Bronchial epithelial cell (primary cell): ENCODE measurements around the gene SMO. TPM values are rescaled to one million over a fixed set of nuclear protein-coding genes. Genes with fewer than 3 reads are reported as not detected.

ENCODE experiments used
- DNase-seq: peaks from one replicate; pipeline ENCODE4 v3.0.0-alpha.2; 2010; ENCODE audit warnings: low read depth
- FAIRE-seq: peaks from 2 replicates; lab custom pipeline; 2011; peaks lifted over from hg19 to GRCh38; lab: Jason Lieb, UNC
- H3K27me3 ChIP-seq: 2 replicates; pipeline ENCODE4 v1.5.1; 2011; ENCODE audit warnings: low read length; ENCODE audit not compliant: control insufficient read depth, insufficient read depth
- H3K36me3 ChIP-seq: 2 replicates; pipeline ENCODE4 v1.5.1; 2011; ENCODE audit warnings: low read length; ENCODE audit not compliant: control insufficient read depth, insufficient read depth
- H3K4me3 ChIP-seq: 2 replicates; pipeline ENCODE4 v1.5.1; 2011; ENCODE audit warnings: mild to moderate bottlenecking, low read depth, low read length, control low read depth
- CTCF ChIP-seq: IDR thresholded peaks from 2 replicates; pipeline ENCODE4 v1.5.1; 2011; ENCODE audit warnings: mild to moderate bottlenecking, moderate library complexity, low read length, control low read depth, inconsistent platforms; ENCODE audit not compliant: insufficient read depth, severe bottlenecking
- total RNA-seq: library from RNA; depleted of rRNA; stranded (reverse); fragments of >200 nt; gene quantifications from 2 replicates; pipeline ENCODE4 v1.2.1, GENCODE V29; 2014

Gene SMO
- total RNA-seq, 1 donor from 2014 or later, result 2.4 TPM

GRCh38 chr7:129189661-129190310, 1.4 kb downstream of the SMO start:
- no peak for FAIRE-seq
- no peak for TF ChIP-seq CTCF
- Histone ChIP-seq H3K4me3 (peak overlapping the region; percentile 50), H3K27me3 (no peaks in the 10 kb centered on the region), H3K36me3 (no peaks in the 10 kb centered on the region)
- DNase-seq, result no peak

DNA sequence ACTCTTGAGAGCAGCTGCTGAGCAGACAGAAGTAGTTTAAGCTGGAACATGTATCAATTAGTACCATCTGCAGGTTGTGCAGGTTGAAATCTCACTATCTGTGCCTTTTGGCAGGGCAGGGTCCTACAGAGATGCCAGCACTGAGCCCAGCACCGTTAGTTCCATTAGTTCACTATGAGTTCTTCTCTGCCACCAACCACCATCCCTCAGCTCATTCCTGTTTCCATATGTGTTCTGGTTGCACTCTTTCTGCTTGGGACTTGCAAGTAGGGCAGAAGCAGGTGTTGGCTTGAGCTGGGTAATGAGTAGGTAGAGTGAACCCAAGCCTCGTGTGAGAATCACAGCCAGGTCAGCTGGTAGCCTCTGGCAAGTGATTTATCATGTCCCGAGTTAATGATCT, 2.8 kb downstream of the SMO start:
- FAIRE-seq, result no peak
- no peaks in the 10 kb centered on the region for H3K27me3 ChIP-seq
- no peak overlapping the region for H3K4me3 ChIP-seq
- no peak for TF ChIP-seq CTCF
- no peak for DNase-seq
- H3K36me3 ChIP-seq, result no peaks in the 10 kb centered on the region

DNA sequence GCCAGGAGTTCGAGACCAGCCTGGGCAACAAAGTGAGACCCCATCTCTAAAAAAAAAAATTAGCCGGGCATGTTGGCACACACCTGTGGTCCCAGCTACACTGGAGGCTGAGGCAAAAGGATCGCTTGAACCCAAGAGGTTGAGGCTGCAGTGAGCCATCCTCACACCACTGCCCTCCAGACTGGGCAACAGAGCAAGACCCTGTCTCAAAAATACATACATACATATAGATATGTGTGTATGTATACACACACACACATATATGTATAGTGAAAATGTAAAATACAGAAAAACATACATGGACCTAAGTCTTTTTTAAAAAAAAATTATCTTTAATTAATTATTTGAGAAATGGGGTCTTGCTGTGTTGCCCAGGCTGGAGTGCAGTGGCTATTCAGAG, 5.5 kb downstream of the SMO start:
- no peak for DNase-seq
- no peaks in the 10 kb centered on the region for H3K27me3 ChIP-seq
- no peaks in the 10 kb centered on the region for H3K36me3 ChIP-seq
- FAIRE-seq, result no peak
- no peak for TF ChIP-seq CTCF
- no peak overlapping the region for H3K4me3 ChIP-seq

DNA sequence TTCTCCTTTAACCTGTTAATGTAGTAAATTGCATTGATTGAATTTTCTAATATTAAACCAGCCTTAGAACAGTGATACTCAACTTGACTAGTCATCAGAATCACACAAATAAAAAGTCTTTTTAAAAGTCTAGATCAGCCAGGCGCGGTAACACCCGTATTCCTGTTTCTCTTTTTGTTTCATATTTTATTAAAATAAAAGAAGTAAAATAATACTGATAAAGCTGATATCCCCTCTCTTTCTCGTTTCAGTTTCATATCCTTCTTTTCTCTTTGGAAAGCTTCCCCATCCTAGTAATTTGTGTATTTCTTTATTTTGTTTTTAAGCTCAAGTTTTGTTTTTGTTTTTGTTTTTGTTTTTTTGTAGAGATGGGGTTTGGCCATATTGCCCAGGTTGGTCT, 9.3 kb downstream of the SMO start:
- Histone ChIP-seq H3K27me3 (no peaks in the 10 kb centered on the region), H3K4me3 (no peak overlapping the region), H3K36me3 (no peaks in the 10 kb centered on the region)
- TF ChIP-seq CTCF, result no peak
- DNase-seq (no peak), FAIRE-seq (no peak)

DNA sequence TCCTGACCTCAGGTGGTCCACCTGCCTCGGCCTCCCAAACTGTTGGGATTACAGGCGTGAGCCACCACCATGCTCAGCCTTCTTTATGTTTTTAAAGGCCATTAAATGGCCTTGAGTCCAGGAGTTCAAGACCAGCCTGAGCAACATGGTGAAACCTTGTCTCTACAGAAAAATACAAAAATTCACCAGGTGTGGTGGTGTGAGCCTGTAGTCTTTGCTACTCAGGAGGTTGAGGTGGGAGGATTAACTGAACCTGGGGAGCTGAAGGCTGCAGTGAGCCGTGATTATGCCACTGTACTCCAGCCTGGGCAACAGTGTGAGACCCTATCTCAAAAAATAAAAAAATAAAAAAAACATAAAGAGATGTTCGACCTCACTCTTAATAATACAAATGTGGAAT, 11.0 kb downstream of the SMO start:
- DNase-seq (no peak), FAIRE-seq (no peak)
- Histone ChIP-seq H3K27me3 (no peaks in the 10 kb centered on the region), H3K4me3 (no peak overlapping the region), H3K36me3 (no peaks in the 10 kb centered on the region)
- no peak for TF ChIP-seq CTCF
